Gastrocnemius medialis (tissue), 4 donors: Measurements from ENCODE around the gene MDK.

Experiments used
- CTCF ChIP-seq, 5 experiments: fragments of 450-650 bp in 3 of 5; fragments of 200-600 bp in 2 of 5; sonication (generic) in 2 of 5; IDR thresholded peaks in 4 of 5; conservative IDR thresholded peaks in 1 of 5; 1 replicate in 4 of 5; 2 replicates in 1 of 5; pipeline ENCODE4 v1.5.1; 2016 to 2019; ENCODE audit warnings: antibody characterized with exemption in 5 of 5, mild to moderate bottlenecking in 3 of 5, moderate library complexity in 3 of 5
- POLR2A ChIP-seq, 2 donors: fragments of 450-650 bp; IDR thresholded peaks; one replicate each; pipeline ENCODE4 v1.6.1; 2017; ENCODE audit warnings: antibody characterized with exemption in 2 of 2, mild to moderate bottlenecking in 2 of 2, moderate library complexity in 2 of 2

GRCh38 chr11:46382646-46383403 lies 1.4 kb downstream of the MDK start:
- TF ChIP-seq CTCF (IDR thresholded peaks at IDR 0.05 in 4 of 5, conservative IDR thresholded peaks at IDR 0.05 in 1 of 5), result peak in 4 of 5 experiments; percentile 36 to 60 (median 50)
- TF ChIP-seq POLR2A (IDR thresholded peaks at IDR 0.05), result no peak
